GM21528 (cell line): ENCODE results near the gene SCLY.

Experiments
- ATAC-seq: cut with Tn5 transposase; IDR thresholded peaks from one replicate; pipeline ENCODE4 v1.9.1; 2021; ENCODE audit warnings: mild to moderate bottlenecking, moderate library complexity; ENCODE audit not compliant: unreplicated experiment, low FRiP score

SCLY gene

GRCh38 chr2:238096311-238097011 is 35.7 kb downstream of the SCLY start:
- no peak for ATAC-seq

DNA sequence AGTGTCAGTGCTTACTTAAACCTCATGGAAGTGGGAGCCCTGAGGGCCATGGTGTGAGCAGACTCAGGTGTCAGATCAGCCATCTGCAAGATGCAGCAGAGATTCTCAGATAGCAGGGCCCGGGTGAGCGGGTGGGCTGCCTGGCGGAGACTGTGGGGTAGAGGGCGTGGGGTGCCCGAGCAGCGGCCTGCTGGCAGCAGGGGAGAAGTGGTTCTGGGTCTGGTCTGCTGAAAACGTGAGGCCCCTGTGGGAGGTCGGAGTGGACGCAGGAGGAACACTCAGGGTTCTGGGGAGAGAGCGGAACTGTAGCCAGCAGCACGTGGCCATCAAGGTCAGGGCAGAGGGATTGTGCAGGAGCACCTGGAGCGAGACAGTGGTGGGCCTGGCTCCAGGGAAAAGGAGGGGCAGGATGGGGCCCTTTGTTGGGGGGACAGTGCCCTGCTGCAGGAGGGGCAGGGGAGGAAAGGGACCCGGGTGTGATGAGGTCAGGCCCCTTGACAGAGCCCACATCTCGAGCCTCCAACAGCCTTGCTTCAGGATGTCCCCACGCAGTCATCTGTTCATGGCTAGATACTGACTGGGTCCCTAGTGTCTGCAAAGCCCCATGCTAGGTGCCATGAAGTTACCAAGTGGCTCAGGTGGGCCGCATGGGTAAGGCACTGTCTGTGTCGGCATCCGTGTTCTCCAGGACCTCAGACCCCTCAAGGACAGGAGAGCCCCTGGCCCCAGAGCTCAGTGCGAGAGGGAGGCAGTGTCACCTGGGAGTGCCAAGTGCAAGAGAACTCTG is 36.6 kb downstream of the SCLY start:
- no peak for ATAC-seq

DNA sequence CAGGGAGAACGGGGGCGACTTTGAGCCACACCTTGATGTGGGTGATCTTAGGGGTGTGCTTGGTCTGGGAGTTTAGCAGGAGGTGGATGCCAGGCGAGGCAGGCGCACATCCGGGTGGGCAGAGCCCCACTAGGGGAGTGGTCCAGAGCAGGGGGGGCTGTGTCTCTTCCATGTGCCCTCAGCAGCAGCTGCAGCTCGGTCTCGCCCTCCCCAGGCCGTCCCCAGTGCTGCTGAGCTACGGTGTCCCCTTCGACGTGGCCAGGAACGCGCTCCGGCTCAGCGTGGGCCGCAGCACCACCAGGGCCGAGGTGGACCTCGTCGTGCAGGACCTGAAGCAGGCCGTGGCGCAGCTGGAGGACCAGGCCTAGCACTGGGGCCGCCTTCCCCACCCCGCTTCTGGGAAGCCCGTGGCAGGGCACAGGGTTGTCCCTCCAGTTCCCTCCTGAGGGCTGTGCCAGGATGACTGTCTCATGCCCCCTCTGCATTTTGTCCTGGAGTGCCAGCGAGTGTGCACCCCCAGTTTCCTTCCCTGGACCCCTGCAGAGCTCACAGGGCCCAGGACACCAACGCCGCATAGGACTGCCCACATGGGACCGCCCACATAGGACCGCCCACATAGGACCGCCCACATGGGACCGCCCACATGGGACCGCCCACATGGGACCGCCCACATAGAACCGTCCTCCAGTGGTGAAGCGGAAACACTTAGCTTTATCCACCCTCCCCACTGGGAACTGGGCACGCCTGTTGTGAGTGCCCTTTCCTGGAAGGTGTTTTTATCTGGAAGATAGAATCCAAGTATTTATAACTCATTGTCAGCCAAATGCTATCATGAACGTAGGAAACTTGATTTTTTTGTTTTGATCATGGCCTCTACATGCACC is 37.4 kb downstream of the SCLY start:
- ATAC-seq = peak; percentile 66

GRCh38 chr2:238098901-238099713 is 38.3 kb downstream of the SCLY start:
- no peak for ATAC-seq

DNA sequence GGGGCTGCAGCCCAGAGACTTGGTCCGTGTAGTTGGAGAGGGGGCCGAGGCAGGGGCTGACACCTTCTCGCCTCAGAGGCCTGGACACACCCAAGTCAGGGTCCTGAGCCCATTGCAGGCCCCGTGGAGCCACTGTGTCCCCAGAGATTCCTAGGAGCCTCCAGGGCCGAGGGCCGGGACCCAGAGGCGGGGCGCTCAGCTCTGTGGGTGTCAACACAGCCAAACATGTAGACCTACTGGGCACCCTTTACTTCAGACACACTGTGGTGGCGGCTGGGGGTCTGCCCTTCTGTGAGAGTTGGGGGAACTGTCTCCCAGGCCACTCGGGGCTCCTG is 38.9 kb downstream of the SCLY start:
- ATAC-seq = no peak

GRCh38 chr2:238100049-238100820 is 39.4 kb downstream of the SCLY start, which contains the start of gene ESPNL:
Gene ESPNL, plus strand, starts transcription at chr2:238100340. Its CDS starts 80 bp downstream, at chr2:238100420.
- no peak for ATAC-seq

DNA sequence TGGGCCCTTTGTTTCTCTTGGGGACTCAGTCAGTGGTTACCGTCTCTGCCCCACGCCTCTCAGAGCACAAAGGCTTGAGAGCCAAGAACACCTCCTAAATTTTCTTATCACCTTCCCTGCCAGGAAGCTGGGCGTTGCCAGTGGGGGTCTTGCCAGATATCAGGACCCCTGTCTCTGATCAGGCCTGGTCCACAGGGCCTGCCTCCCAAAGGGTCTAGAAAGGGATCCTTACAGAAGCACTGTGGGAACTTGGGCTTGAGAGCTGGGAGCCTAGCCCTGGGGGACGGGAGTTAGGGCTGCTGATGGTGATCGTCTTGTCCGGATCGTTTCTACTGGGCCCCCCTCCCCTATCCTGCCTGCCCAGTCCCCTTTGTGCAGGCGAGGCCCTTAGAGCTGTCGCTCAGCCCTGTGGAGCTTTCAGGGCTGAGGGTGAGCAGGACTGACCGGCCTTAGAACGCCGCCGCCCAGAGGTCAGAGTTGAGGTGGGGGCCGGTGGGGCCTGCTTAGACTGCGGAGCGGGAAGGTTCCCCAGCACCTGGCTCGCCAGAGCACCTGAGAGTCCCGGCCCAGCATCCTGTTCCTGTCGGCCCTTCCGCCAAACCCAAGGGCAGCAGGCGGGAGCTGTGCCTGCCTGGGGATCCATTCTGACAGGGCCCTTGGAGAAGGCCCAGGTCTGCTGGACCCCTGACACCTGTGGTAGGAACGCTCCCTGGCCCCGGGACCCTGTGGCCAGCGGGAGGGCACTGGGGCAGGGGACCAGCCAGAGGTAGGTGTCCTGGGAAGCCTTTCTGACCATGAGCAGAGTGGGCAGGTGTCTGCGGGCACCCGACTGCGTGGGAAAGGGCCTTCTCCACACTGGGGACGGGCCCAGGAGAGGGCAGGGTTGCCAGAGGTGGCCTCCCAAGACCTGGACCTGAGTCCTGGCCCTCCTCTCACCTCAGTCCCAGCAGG is 40.3 kb downstream of the SCLY start:
- no peak for ATAC-seq

DNA sequence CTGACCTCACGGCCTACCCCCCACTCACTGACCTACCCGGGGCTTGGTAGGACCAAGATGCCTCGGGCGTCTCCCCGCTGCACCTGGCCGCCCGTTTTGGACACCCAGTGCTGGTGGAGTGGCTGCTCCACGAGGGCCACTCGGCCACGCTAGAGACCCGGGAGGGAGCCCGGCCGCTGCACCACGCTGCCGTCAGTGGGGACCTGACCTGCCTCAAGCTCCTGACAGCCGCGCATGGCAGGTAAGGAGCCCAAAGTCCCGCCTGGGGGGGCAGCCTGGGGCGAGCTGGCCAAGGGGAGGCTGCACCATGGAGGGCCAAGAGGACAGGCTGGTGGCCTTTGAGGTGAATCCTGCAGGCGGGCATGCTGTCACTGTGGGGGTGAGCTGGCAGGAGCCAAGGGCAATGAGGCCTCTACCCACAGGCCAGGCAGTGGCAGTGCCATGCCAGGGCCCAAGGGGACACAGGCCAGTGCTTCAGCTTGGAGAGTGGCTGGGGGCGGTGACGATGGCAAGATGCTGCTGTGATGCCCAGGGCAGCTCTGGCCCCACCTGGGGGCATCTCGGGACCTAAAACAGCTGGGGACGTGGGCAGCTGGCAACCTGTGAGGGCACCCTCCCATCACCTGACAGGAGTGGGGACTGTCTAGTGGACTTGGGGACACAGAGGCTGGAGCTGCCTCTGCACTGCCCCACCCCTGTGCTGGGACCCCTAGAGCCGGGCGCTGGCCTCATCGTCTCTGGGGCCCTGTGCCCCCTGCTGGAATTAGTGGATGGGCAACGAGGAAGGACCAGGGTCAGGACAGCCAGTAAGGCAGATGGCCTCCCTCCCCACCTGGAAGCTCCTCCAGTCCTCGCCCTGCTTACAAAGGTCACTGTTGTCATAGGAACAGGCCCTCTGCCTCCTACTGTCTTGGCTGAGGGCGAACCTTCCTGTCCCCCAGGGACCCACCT is 41.4 kb downstream of the SCLY start:
- ATAC-seq = no peak

DNA sequence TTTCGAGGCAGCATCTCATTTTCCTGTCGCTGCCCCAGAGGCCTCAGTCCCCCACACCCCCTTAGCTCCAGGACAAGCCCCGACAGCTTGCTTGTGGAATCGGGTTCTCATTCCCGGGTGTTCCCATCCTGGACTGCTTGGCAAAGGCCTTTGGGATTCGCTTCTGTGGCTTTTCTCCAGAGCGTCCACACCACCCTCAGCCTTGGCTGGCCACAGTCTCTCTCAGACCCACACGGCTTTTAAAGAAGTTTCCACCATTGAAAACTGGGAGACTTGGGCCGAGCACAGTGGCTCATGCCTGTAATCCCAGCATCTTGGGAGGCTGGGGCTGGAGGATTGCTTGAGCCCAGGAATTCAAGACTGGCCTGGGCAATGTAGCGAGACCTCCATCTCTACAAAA is 42.1 kb downstream of the SCLY start:
- ATAC-seq = no peak

DNA sequence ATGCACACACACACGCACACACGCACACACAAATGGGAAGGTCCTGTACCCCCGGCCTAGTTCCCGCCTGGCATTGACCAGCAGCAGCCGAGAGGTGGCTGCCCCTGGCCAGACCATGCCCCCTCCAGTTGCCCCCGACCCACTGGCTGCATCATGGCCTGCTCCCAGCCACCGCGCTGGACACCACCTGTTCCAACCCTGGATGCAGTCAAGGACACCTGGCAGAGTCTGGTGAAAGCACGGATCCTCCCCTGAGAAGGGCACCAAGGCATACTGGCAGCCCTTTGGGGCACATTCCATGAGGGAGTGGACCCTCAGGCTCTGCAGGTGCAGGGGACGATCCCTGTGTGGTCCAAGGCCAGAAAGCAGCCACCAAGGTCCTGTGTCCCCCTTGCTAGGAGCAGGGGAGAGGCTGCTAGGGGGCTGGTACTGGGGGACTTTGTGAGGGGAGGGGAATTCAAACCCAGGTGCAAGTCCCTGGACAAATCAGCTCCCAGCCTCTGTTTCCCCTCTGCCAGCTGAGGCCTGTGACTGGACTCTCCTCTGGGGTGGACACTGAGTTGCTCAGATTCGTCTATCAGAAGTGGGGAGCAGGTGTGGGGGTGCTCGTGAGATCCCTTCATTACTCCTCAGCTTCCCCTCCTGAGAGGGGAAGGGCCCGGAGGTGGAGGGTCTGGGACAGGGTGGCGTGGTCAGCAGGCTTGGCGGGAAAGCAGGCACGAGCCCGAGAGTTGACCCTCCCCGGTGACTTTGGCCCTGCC is 42.8 kb downstream of the SCLY start:
- ATAC-seq = no peak

GRCh38 chr2:238104226-238104690 is 43.5 kb downstream of the SCLY start:
- ATAC-seq = no peak

GRCh38 chr2:238104691-238105371 is 44.0 kb downstream of the SCLY start:
- ATAC-seq = no peak

DNA sequence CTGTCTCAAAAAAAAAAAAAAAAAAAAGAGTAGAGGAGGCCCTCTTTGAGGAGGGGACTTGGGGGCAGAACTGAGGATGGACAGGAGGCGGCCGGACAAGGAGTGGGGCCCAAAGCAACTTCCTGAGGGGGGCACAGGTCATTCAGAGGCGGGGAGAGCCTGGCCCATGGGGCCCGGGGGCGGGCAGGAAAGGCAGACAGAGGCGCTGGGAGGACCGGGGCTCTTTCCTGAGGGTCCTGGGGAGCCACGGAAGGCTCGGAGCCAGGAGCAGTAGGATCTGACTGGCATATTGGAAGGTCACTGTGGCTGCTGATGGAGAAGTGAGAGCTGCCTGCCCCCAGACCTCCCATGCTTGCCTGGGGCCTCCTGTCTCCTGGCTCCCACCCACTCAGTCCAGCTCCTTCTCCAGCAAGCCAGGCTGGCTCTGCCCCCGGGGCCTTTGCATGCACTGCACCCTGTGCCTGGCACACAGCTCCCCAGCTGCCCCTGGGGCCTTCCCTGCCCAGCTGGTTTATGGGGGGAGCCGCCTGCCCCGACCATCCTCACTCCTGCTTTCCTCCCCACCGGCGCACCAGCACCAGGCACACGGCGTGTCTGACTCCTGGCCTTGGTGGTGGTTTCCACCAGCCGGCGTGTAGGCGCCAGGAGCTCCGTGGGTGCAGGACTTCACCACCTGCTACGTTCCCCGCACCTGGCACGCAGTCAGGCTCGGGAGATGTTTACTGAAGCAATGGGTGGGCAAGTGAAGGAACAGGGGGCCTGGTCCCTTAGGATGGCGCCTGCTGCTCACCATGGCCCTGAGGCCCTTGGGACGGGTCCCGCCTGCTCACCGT is 44.9 kb downstream of the SCLY start:
- ATAC-seq = no peak

- ATAC-seq = no peak
These were observed 45.5 kb downstream of the SCLY start for GRCh38 chr2:238106339-238106697.
